Ovary (tissue), 9 donors: Measurements from ENCODE around the gene SNAPC2. TPM values are rescaled to one million over a fixed set of nuclear protein-coding genes. Genes with fewer than 3 reads are reported as not detected.
A peak's percentile ranks its signal among the peaks of the same experiment; 100 is the strongest.

Experiments
- DNase-seq, 5 donors: peaks; one replicate each; pipeline ENCODE4 v3.0.0-alpha.2; 2019 to 2020
- H3K27ac ChIP-seq, 2 donors: fragments of 200-600 bp; one replicate each; pipeline versions ENCODE4 v1.5.1 to v1.8.0; 2019 to 2022
- H3K27me3 ChIP-seq: fragments of 200-600 bp; one replicate; pipeline ENCODE4 v1.8.0; 2022
- H3K36me3 ChIP-seq: fragments of 200-600 bp; sonication (generic); one replicate; pipeline ENCODE4 v1.5.1; 2019
- H3K4me1 ChIP-seq: one replicate; pipeline ENCODE4 v1.8.1; 2013; ENCODE audit warnings: mild to moderate bottlenecking, moderate library complexity; ENCODE audit not compliant: insufficient read depth
- H3K4me3 ChIP-seq: fragments of 200-600 bp; sonication (generic); one replicate; pipeline ENCODE4 v1.5.1; 2017
- H3K9me3 ChIP-seq, 2 donors: fragments of 200-600 bp in 1 of 2; sonication (generic) in 1 of 2; one replicate each; pipeline versions ENCODE4 v1.5.1 to v1.8.1; 2013 to 2019; ENCODE audit warnings: mild to moderate bottlenecking in 1 of 2, moderate library complexity in 1 of 2
- CTCF ChIP-seq, 3 donors: fragments of 450-650 bp in 2 of 3; fragments of 200-600 bp in 1 of 3; IDR thresholded peaks; one replicate each; pipeline versions ENCODE4 v1.5.1 to v1.8.0; 2016 to 2022; ENCODE audit warnings: antibody characterized with exemption in 3 of 3, mild to moderate bottlenecking in 1 of 3
- EP300 ChIP-seq: sonication (generic); formaldehyde crosslinking; IDR thresholded peaks from one replicate; pipeline ENCODE4 v1.6.1; 2017; ENCODE audit warnings: antibody characterized with exemption
- POLR2A ChIP-seq: fragments of 450-650 bp; IDR thresholded peaks from one replicate; pipeline ENCODE4 v1.6.1; 2017; ENCODE audit warnings: antibody characterized with exemption, mild to moderate bottlenecking, moderate library complexity
- WGBS, 3 donors: extraction: QIAGEN DNeasy Blood & Tissue Kit in 1 of 3; methylation state at CpG; one replicate each; pipeline versions ENCODE4 v1.1.5 to v1.1.7; 2013 to 2017; 5-methylcytosine and 5-hydroxymethylcytosine counted together
- intact Hi-C, 4 donors: fragments of 100-400 bp; cut with DNase I; formaldehyde crosslinking; loops; one replicate each; pipeline versions ENCODE4 v1.11.0 to v1.15.1; 2022 to 2023
- polyA plus RNA-seq, 2 donors: library from polyadenylated mRNA; stranded (reverse); fragments of 200-250 nt in 1 of 2; fragments of 350-450 nt in 1 of 2; fragmentation: Illumina TruSeq in 1 of 2; extraction: RNeasy Lipid Tissue Mini Kit (QIAGEN cat#74804) in 1 of 2; gene quantifications; one replicate each; pipeline ENCODE4 v1.2.3, GENCODE V29; 2013 to 2014
- total RNA-seq, 7 donors: library from RNA; depleted of rRNA in 2 of 7; stranded (reverse); fragments of >200 nt in 2 of 7; fragmentation: NEBNext Ultra II Directional in 3 of 7; extraction: Animal tissue kit (Norgen Biotek cat#: 25700) in 3 of 7; gene quantifications; one replicate each; pipeline versions ENCODE4 v1.1.0 to v1.2.4, GENCODE V29; 2016 to 2023
- donor health status: DM: no; HTN: no; CAD: no; lungs with moderate emphysema.
- donor health status: DM: no; HTN: no; CAD: no.
- donor health status: Bipolar disorder and iron deficiency.
- donor health status: DM: yes; HTN: yes; CAD: no.
- donor health status: DM: no; HTN: no; CAD: no.
- donor health status: DM: yes; HTN: yes; CAD: no.

SNAPC2 gene
- total and polyA plus RNA-seq, 9 donors, result 1.8 to 26.6 (median 16.3) TPM

- DNase-seq, result peak in 3 of 5 donors; percentile 30 to 43 (median 33)
- WGBS, 3 donors, result 87 to 93% (median 90%) methylated on average over 49 to 54 of the region's 54 CpGs
- Histone ChIP-seq H3K9me3 (no peaks in the 10 kb centered on the region), H3K4me3 (no peak overlapping the region), H3K27ac (no peak overlapping the region), H3K27me3 (peaks cover 1% of the 10 kb centered on the region), H3K4me1 (peaks cover 4% of the 10 kb centered on the region), H3K36me3 (no peaks in the 10 kb centered on the region)
- TF ChIP-seq EP300, result no peak
- TF ChIP-seq POLR2A, result no peak
- no peak for TF ChIP-seq CTCF (IDR thresholded peaks at IDR 0.05)
- intact Hi-C loops, result no loop called here
Observed at GRCh38 chr19:7910321-7911161, 9.6 kb upstream of the SNAPC2 start.

GRCh38 chr19:7911508-7912143 lies 8.5 kb upstream of the SNAPC2 start:
- Histone ChIP-seq H3K36me3 (no peaks in the 10 kb centered on the region), H3K4me3 (no peak overlapping the region), H3K9me3 (no peaks in the 10 kb centered on the region), H3K27ac (no peak overlapping the region), H3K4me1 (peaks cover 3% of the 10 kb centered on the region), H3K27me3 (peaks cover 6% of the 10 kb centered on the region)
- peak in 3 of 5 donors; percentile 11 to 38 (median 25) for DNase-seq
- TF ChIP-seq EP300, result no peak
- no peak for TF ChIP-seq POLR2A
- TF ChIP-seq CTCF (IDR thresholded peaks at IDR 0.05), result no peak
- intact Hi-C loops, result no loop called here
- WGBS, 3 donors, result 85 to 87% (median 87%) methylated on average over 18 of the region's 18 CpGs

- DNase-seq, result peak in 3 of 5 donors; percentile 29 to 43 (median 30)
- Histone ChIP-seq H3K4me1 (peaks cover 3% of the 10 kb centered on the region), H3K27ac (no peak overlapping the region), H3K36me3 (no peaks in the 10 kb centered on the region), H3K4me3 (no peak overlapping the region), H3K9me3 (no peaks in the 10 kb centered on the region), H3K27me3 (peaks cover 6% of the 10 kb centered on the region)
- no peak for TF ChIP-seq EP300
- TF ChIP-seq POLR2A, result no peak
- no peak for TF ChIP-seq CTCF (IDR thresholded peaks at IDR 0.05)
- intact Hi-C loops, result no loop called here
- WGBS, 3 donors, result 83 to 88% (median 88%) methylated on average over 25 to 31 of the region's 31 CpGs
Observed at GRCh38 chr19:7912144-7912696, 7.9 kb upstream of the SNAPC2 start.

GRCh38 chr19:7912697-7913564 lies 7.2 kb upstream of the SNAPC2 start:
- intact Hi-C loops, result no loop called here
- no peak for TF ChIP-seq POLR2A
- no peak for TF ChIP-seq EP300
- TF ChIP-seq CTCF (IDR thresholded peaks at IDR 0.05), result no peak
- WGBS, 3 donors, result 87 to 92% (median 88%) methylated on average over 38 to 39 of the region's 39 CpGs
- DNase-seq, result peak in 3 of 5 donors; percentile 24 to 39 (median 26)
- no peak overlapping the region for H3K4me3 ChIP-seq
- H3K27ac ChIP-seq, result no peak overlapping the region
- no peaks in the 10 kb centered on the region for H3K36me3 ChIP-seq
- peaks cover 6% of the 10 kb centered on the region for H3K27me3 ChIP-seq
- no peaks in the 10 kb centered on the region for H3K9me3 ChIP-seq
- peaks cover 6% of the 10 kb centered on the region for H3K4me1 ChIP-seq
